Vagina (tissue), 2 donors: ENCODE measurements around the gene CD44. TPM values are rescaled to one million over a fixed set of nuclear protein-coding genes. Genes with fewer than 3 reads are reported as not detected.

Source experiments
- DNase-seq, 2 donors: peaks; one replicate each; pipeline ENCODE4 v3.0.0-alpha.2; 2017; ENCODE audit errors: extremely low spot score in 2 of 2
- H3K27ac ChIP-seq: fragments of 200-600 bp; sonication (generic); one replicate; pipeline ENCODE4 v1.5.1; 2019
- H3K27me3 ChIP-seq: fragments of 200-600 bp; sonication (generic); one replicate; pipeline ENCODE4 v1.5.1; 2019
- H3K36me3 ChIP-seq, 2 donors: fragments of 200-600 bp; sonication (generic); one replicate each; pipeline ENCODE4 v1.5.1; 2017 to 2019
- H3K4me1 ChIP-seq: fragments of 200-600 bp; sonication (generic); one replicate; pipeline ENCODE4 v1.5.1; 2019
- H3K4me3 ChIP-seq, 2 donors: fragments of 200-600 bp; sonication (generic); 1 replicate in 1 of 2; 2 replicates in 1 of 2; pipeline ENCODE4 v1.5.1; 2016 to 2019
- H3K9me3 ChIP-seq: fragments of 200-600 bp; sonication (generic); one replicate; pipeline ENCODE4 v1.5.1; 2019
- CTCF ChIP-seq, 3 experiments: fragments of 450-650 bp in 2 of 3; fragments of 200-600 bp in 1 of 3; sonication (generic) in 1 of 3; IDR thresholded peaks; one replicate each; pipeline ENCODE4 v1.5.1; 2017 to 2019; ENCODE audit warnings: antibody characterized with exemption in 3 of 3, mild to moderate bottlenecking in 2 of 3, moderate library complexity in 2 of 3
- POLR2A ChIP-seq, 2 donors: fragments of 450-650 bp; IDR thresholded peaks; one replicate each; pipeline ENCODE4 v1.6.1; 2017; ENCODE audit warnings: antibody characterized with exemption in 2 of 2, mild to moderate bottlenecking in 2 of 2, moderate library complexity in 2 of 2
- POLR2AphosphoS5 ChIP-seq, 2 donors: sonication (generic); formaldehyde crosslinking; IDR thresholded peaks; one replicate each; pipeline ENCODE4 v1.9.0; 2017; ENCODE audit warnings: antibody characterized with exemption in 2 of 2, mild to moderate bottlenecking in 2 of 2, low read depth in 1 of 2; ENCODE audit not compliant: insufficient read depth in 1 of 2
- intact Hi-C: fragments of 100-400 bp; cut with DNase I; formaldehyde crosslinking; loops from one replicate; pipeline ENCODE4 v1.15.1; 2023
- total RNA-seq: library from RNA; depleted of rRNA; stranded (reverse); fragments of >200 nt; gene quantifications from one replicate; pipeline ENCODE4 v1.2.3, GENCODE V29; 2016

CD44 gene
- total RNA-seq, 1 donor from 2014 or later: 869 TPM

- Histone ChIP-seq H3K27me3 (no peaks in the 10 kb centered on the region), H3K9me3 (no peaks in the 10 kb centered on the region), H3K4me3 (peak overlapping the region; percentile 86 to 93), H3K27ac (peak overlapping the region; percentile 96), H3K36me3 (no peaks in the 10 kb centered on the region), H3K4me1 (peaks cover 43% of the 10 kb centered on the region)
- TF ChIP-seq POLR2A (IDR thresholded peaks at IDR 0.05): no peak
- no peak for TF ChIP-seq POLR2AphosphoS5 (IDR thresholded peaks at IDR 0.05; ENCODE audit: insufficient read depth in 1 of 2, low read depth in 1 of 2)
- no peak for TF ChIP-seq CTCF (IDR thresholded peaks at IDR 0.05)
- DNase-seq: no peak
- intact Hi-C loops: no loop called here
These were observed 913 bp upstream of the CD44 start for GRCh38 chr11:35138058-35138457.

GRCh38 chr11:35138606-35138942 lies 397 bp upstream of the CD44 start:
- DNase-seq: no peak
- Histone ChIP-seq H3K27ac (peak overlapping the region; percentile 96), H3K36me3 (no peaks in the 10 kb centered on the region), H3K9me3 (no peaks in the 10 kb centered on the region), H3K27me3 (no peaks in the 10 kb centered on the region), H3K4me3 (peak overlapping the region; percentile 86 to 93), H3K4me1 (peaks cover 48% of the 10 kb centered on the region)
- intact Hi-C loops: no loop called here
- TF ChIP-seq POLR2A (IDR thresholded peaks at IDR 0.05): no peak
- TF ChIP-seq CTCF (IDR thresholded peaks at IDR 0.05): no peak
- TF ChIP-seq POLR2AphosphoS5 (IDR thresholded peaks at IDR 0.05; ENCODE audit: insufficient read depth in 1 of 2, low read depth in 1 of 2): no peak

- Histone ChIP-seq H3K4me1 (peaks cover 60% of the 10 kb centered on the region), H3K9me3 (no peaks in the 10 kb centered on the region), H3K4me3 (peak overlapping the region; percentile 86 to 93), H3K27ac (peak overlapping the region; percentile 96), H3K36me3 (no peaks in the 10 kb centered on the region), H3K27me3 (no peaks in the 10 kb centered on the region)
- TF ChIP-seq CTCF (IDR thresholded peaks at IDR 0.05) (no peak), POLR2A (IDR thresholded peaks at IDR 0.05) (no peak), POLR2AphosphoS5 (IDR thresholded peaks at IDR 0.05; ENCODE audit: insufficient read depth in 1 of 2, low read depth in 1 of 2) (no peak)
- DNase-seq: no peak
- intact Hi-C loops: no loop called here
These were observed 831 bp downstream of the CD44 start for GRCh38 chr11:35139722-35140282.

- DNase-seq: no peak
- Histone ChIP-seq H3K4me1 (peaks cover 73% of the 10 kb centered on the region), H3K4me3 (peak overlapping the region; percentile 86 to 93), H3K27ac (peak overlapping the region; percentile 96), H3K9me3 (no peaks in the 10 kb centered on the region), H3K36me3 (no peaks in the 10 kb centered on the region), H3K27me3 (no peaks in the 10 kb centered on the region)
- TF ChIP-seq CTCF (IDR thresholded peaks at IDR 0.05): no peak
- intact Hi-C loops: no loop called here
These were observed 2.1 kb downstream of the CD44 start for GRCh38 chr11:35141071-35141470.

GRCh38 chr11:35141571-35141971 lies 2.6 kb downstream of the CD44 start:
- H3K4me1 ChIP-seq: peaks cover 78% of the 10 kb centered on the region
- H3K36me3 ChIP-seq: no peaks in the 10 kb centered on the region
- peak overlapping the region; percentile 86 to 93 for H3K4me3 ChIP-seq
- H3K27ac ChIP-seq: peak overlapping the region; percentile 96
- no peak for DNase-seq
- intact Hi-C loops: no loop called here
- H3K9me3 ChIP-seq: no peaks in the 10 kb centered on the region
- H3K27me3 ChIP-seq: no peaks in the 10 kb centered on the region
- TF ChIP-seq CTCF (IDR thresholded peaks at IDR 0.05): no peak
- peak in 1 of 2 donors; percentile 10 for TF ChIP-seq POLR2AphosphoS5 (IDR thresholded peaks at IDR 0.05; ENCODE audit: insufficient read depth in 1 of 2, low read depth in 1 of 2)
